Neural cell (in vitro differentiated cells): ENCODE measurements around the gene TCIRG1.

ENCODE experiments used
- CTCF ChIP-seq: fragments of 450-650 bp; IDR thresholded peaks from 2 replicates; pipeline ENCODE4 v1.5.1; 2014; ENCODE audit warnings: antibody characterized with exemption, mild to moderate bottlenecking, moderate library complexity; ENCODE audit not compliant: poor library complexity, severe bottlenecking
- EZH2 ChIP-seq: fragments of 200-600, 300-800 bp; shearing (Covaris generic), sonication (generic); IDR thresholded peaks from 2 replicates; pipeline ENCODE4 v1.6.1; 2014; ENCODE audit warnings: antibody characterized with exemption, low read length, borderline replicate concordance, mild to moderate bottlenecking; ENCODE audit not compliant: insufficient read depth, poor library complexity, severe bottlenecking
- POLR2AphosphoS5 ChIP-seq: IDR thresholded peaks from 2 replicates; pipeline ENCODE4 v1.6.1; 2012
- RAD21 ChIP-seq: fragments of 450-650 bp; conservative IDR thresholded peaks from 2 replicates; pipeline ENCODE4 v1.6.1; 2014; ENCODE audit warnings: antibody characterized with exemption, mild to moderate bottlenecking, moderate library complexity
- SMC3 ChIP-seq: fragments of 450-650 bp; conservative IDR thresholded peaks from 2 replicates; pipeline ENCODE4 v1.6.1; 2014; ENCODE audit warnings: antibody characterized with exemption, mild to moderate bottlenecking, moderate library complexity; ENCODE audit not compliant: poor library complexity
- TAF1 ChIP-seq: IDR thresholded peaks from 2 replicates; pipeline ENCODE4 v1.6.1; 2012; ENCODE audit warnings: low read depth

GRCh38 chr11:68038226-68038717 is 553 bp upstream of the TCIRG1 start:
- TF ChIP-seq CTCF (no peak), RAD21 (no peak), SMC3 (no peak), POLR2AphosphoS5 (no peak), EZH2 (no peak), TAF1 (no peak)
